Fibroblast of pulmonary artery (primary cell): ENCODE measurements around the gene CDCA7.

Source experiments
- DNase-seq: peaks from one replicate; pipeline ENCODE4 v3.0.0-alpha.2; 2010; ENCODE audit warnings: low read depth
- H3K4me3 ChIP-seq: replicated peaks from 2 replicates; pipeline ENCODE4 v1.5.1; 2011; ENCODE audit warnings: low read depth, mild to moderate bottlenecking, control low read depth, low read length, moderate library complexity
- CTCF ChIP-seq: IDR thresholded peaks from 2 replicates; pipeline ENCODE4 v1.5.1; 2011; ENCODE audit warnings: mild to moderate bottlenecking, control low read depth, low read length, inconsistent platforms; ENCODE audit errors: missing control alignments

The CDCA7 gene

GRCh38 chr2:173393186-173393585, 38.5 kb downstream of the CDCA7 start:
- H3K4me3 ChIP-seq = no peak overlapping the region
- DNase-seq = no peak

GRCh38 chr2:173393636-173394035, 39.0 kb downstream of the CDCA7 start:
- no peak overlapping the region for H3K4me3 ChIP-seq
- no peak for DNase-seq
- no peak for TF ChIP-seq CTCF

More at GRCh38 chr2:173393186-173393585, 38.5 kb downstream of the CDCA7 start:
- no peak for TF ChIP-seq CTCF

- no peak for TF ChIP-seq CTCF
- no peak overlapping the region for H3K4me3 ChIP-seq
- no peak for DNase-seq
These were observed 39.7 kb downstream of the CDCA7 start for GRCh38 chr2:173394091-173394974.

- no peak for DNase-seq
- H3K4me3 ChIP-seq = no peak overlapping the region
- no peak for TF ChIP-seq CTCF
These were observed 41.1 kb downstream of the CDCA7 start for GRCh38 chr2:173395567-173396351.

GRCh38 chr2:173397539-173397938, 42.9 kb downstream of the CDCA7 start:
- no peak for TF ChIP-seq CTCF
- DNase-seq = no peak
- H3K4me3 ChIP-seq = no peak overlapping the region

- no peak for DNase-seq
- H3K4me3 ChIP-seq = no peak overlapping the region
- no peak for TF ChIP-seq CTCF
These were observed 44.6 kb downstream of the CDCA7 start for GRCh38 chr2:173399229-173399628.
